Keratinocyte (primary cell): ENCODE measurements around the gene RPS25. TPM values are rescaled to one million over a fixed set of nuclear protein-coding genes. Genes with fewer than 3 reads are reported as not detected.

Source experiments
- DNase-seq: peaks from one replicate; pipeline ENCODE4 v3.0.0-alpha.2; 2011; ENCODE audit warnings: low read depth, missing footprints, low spot score
- FAIRE-seq: peaks from 2 replicates; lab custom pipeline; 2011; peaks lifted over from hg19 to GRCh38; lab: Jason Lieb, UNC
- H2AFZ ChIP-seq: 2 replicates; pipeline ENCODE4 v1.6.0; 2012; ENCODE audit warnings: low read length, control low read depth, inconsistent platforms; ENCODE audit not compliant: control insufficient read depth
- H3K27ac ChIP-seq: 2 replicates; pipeline ENCODE4 v1.5.1; 2011; ENCODE audit warnings: low read length; ENCODE audit not compliant: control insufficient read depth, insufficient read depth
- H3K27me3 ChIP-seq: 3 replicates; pipeline ENCODE4 v1.6.0; 2011; ENCODE audit warnings: low read length; ENCODE audit not compliant: control insufficient read depth, insufficient read depth; ENCODE audit errors: extremely low read depth
- H3K36me3 ChIP-seq, 2 experiments: 2 replicates in 1 of 2; 3 replicates in 1 of 2; pipeline ENCODE4 v1.5.1; 2011; ENCODE audit warnings: low read length in 2 of 2, mild to moderate bottlenecking in 1 of 2; ENCODE audit not compliant: control insufficient read depth in 2 of 2, insufficient read depth in 2 of 2; ENCODE audit errors: extremely low read depth in 1 of 2
- H3K4me1 ChIP-seq: 3 replicates; pipeline ENCODE4 v1.5.1; 2011; ENCODE audit warnings: low read length; ENCODE audit not compliant: control insufficient read depth, insufficient read depth; ENCODE audit errors: extremely low read depth
- H3K4me2 ChIP-seq: 3 replicates; pipeline ENCODE4 v1.6.0; 2011; ENCODE audit warnings: low read depth, low read length; ENCODE audit not compliant: control insufficient read depth, insufficient read depth; ENCODE audit errors: extremely low read depth
- H3K4me3 ChIP-seq, 3 experiments: fragments of 200-600 bp in 1 of 3; sonication (generic) in 1 of 3; 2 replicates in 2 of 3; 3 replicates in 1 of 3; pipeline ENCODE4 v1.5.1; 2011 to 2016; ENCODE audit warnings: low read length in 3 of 3, mild to moderate bottlenecking in 3 of 3, control low read depth in 2 of 3, inconsistent platforms in 1 of 3, low read depth in 1 of 3, mixed read lengths in 1 of 3, mixed run types in 1 of 3, moderate library complexity in 1 of 3; ENCODE audit not compliant: control insufficient read depth in 2 of 3, insufficient read depth in 2 of 3; ENCODE audit errors: extremely low read depth in 1 of 3
- H3K79me2 ChIP-seq: 2 replicates; pipeline ENCODE4 v1.6.0; 2012; ENCODE audit warnings: low read length; ENCODE audit not compliant: control insufficient read depth, insufficient read depth
- H3K9ac ChIP-seq: 3 replicates; pipeline ENCODE4 v1.6.0; 2011; ENCODE audit warnings: low read length; ENCODE audit not compliant: control insufficient read depth, insufficient read depth; ENCODE audit errors: extremely low read depth
- H3K9me1 ChIP-seq: 3 replicates; pipeline ENCODE4 v1.6.0; 2011; ENCODE audit warnings: low read length; ENCODE audit not compliant: control insufficient read depth, insufficient read depth; ENCODE audit errors: extremely low read depth
- H3K9me3 ChIP-seq: 2 replicates; pipeline ENCODE4 v1.5.1; 2012; ENCODE audit warnings: low read depth, low read length; ENCODE audit not compliant: control insufficient read depth
- H4K20me1 ChIP-seq: 3 replicates; pipeline ENCODE4 v1.6.0; 2011; ENCODE audit warnings: low read length; ENCODE audit not compliant: control insufficient read depth, insufficient read depth; ENCODE audit errors: extremely low read depth
- EZH2 ChIP-seq: IDR thresholded peaks from one replicate; pipeline ENCODE4 v1.6.1; 2012; ENCODE audit warnings: inconsistent platforms, mild to moderate bottlenecking, low read length, moderate library complexity
- dilution Hi-C: fragments of 300-500 bp; cut with MboI; formaldehyde crosslinking; loops from one replicate; pipeline ENCODE4 v1.7.0; 2020; ENCODE audit warnings: low sequenced_read_pairs; ENCODE audit not compliant: extremely low pct_ligation_motif_present
- polyA plus RNA-seq, 5 experiments: library from polyadenylated mRNA; depleted of rRNA in 3 of 5; stranded (reverse) in 3 of 5; stranded (forward) in 1 of 5; unstranded in 1 of 5; fragments of >200 nt; gene quantifications; 1 replicate in 1 of 5; 2 replicates in 3 of 5; 3 replicates in 1 of 5; pipeline versions ENCODE4 v1.2.1 to v1.2.3, GENCODE V29; 2011 to 2012; ENCODE audit warnings: missing spikeins in 2 of 5, low read depth in 1 of 5, low replicate concordance in 1 of 5
- TF ChIP-seq, protein P1 (sequence below), 3 experiments: IDR thresholded peaks in 1 of 3; conservative IDR thresholded peaks in 1 of 3; optimal IDR thresholded peaks in 1 of 3; 2 replicates in 2 of 3; 3 replicates in 1 of 3; pipeline versions ENCODE3 to v1.5.1; 2011; ENCODE audit warnings: low read length in 3 of 3, mild to moderate bottlenecking in 3 of 3, moderate library complexity in 2 of 3, control low read depth in 1 of 3, inconsistent platforms in 1 of 3; ENCODE audit not compliant: insufficient read depth in 2 of 3; ENCODE audit errors: extremely low read depth in 1 of 3

The RPS25 gene
- polyA plus RNA-seq, 1 donor (not counting 4 experiments of a cell fraction or from before 2014, with no cell fraction given) = 978 TPM

DNA sequence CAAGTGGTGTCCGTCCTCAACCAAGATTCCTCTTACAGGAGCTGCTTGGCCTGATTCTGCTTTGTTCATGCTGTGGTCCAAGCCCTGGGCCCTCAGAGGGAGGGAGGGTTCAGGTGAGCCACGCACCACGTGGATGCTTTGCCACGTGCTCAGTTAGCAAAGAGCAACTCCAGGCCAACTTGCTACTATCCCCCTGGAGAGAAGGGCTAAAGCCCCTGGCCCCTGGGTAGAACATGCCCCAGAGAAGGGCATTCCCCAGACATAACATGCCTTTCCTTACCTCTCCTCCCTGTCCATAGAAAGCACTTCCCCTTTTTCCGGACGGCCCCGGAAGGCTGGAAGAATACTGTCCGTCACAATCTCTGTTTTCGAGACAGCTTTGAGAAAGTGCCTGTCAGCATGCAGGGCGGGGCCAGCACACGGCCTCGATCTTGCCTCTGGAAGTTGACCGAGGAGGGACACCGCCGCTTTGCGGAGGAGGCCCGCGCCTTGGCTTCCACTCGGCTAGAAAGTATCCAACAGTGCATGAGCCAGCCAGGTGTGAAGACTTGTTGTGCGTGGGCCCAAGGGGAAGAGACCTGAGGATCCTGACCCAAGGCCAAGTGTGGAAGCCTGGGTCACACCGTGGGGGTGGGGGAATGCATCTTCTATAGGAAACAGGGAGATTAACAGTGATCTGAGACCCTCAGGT lies 37.8 kb downstream of the RPS25 start:
- no peaks in the 10 kb centered on the region for H3K36me3 ChIP-seq
- no peaks in the 10 kb centered on the region for H3K9me1 ChIP-seq
- no peaks in the 10 kb centered on the region for H3K4me1 ChIP-seq
- H3K27me3 ChIP-seq = no peaks in the 10 kb centered on the region
- no peak for FAIRE-seq
- no peak overlapping the region for H3K4me3 ChIP-seq
- no peaks in the 10 kb centered on the region for H4K20me1 ChIP-seq
- H3K9me3 ChIP-seq = no peaks in the 10 kb centered on the region
- no peak for DNase-seq
- TF ChIP-seq, protein P1, sequence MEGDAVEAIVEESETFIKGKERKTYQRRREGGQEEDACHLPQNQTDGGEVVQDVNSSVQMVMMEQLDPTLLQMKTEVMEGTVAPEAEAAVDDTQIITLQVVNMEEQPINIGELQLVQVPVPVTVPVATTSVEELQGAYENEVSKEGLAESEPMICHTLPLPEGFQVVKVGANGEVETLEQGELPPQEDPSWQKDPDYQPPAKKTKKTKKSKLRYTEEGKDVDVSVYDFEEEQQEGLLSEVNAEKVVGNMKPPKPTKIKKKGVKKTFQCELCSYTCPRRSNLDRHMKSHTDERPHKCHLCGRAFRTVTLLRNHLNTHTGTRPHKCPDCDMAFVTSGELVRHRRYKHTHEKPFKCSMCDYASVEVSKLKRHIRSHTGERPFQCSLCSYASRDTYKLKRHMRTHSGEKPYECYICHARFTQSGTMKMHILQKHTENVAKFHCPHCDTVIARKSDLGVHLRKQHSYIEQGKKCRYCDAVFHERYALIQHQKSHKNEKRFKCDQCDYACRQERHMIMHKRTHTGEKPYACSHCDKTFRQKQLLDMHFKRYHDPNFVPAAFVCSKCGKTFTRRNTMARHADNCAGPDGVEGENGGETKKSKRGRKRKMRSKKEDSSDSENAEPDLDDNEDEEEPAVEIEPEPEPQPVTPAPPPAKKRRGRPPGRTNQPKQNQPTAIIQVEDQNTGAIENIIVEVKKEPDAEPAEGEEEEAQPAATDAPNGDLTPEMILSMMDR (optimal IDR thresholded peaks at IDR 0.05 in 1 of 3, IDR thresholded peaks at IDR 0.05 in 1 of 3, conservative IDR thresholded peaks at IDR 0.05 in 1 of 3; ENCODE audit: extremely low read depth in 1 of 3, insufficient read depth in 2 of 3, low read length in 3 of 3) = no peak
- TF ChIP-seq EZH2 = no peak
- dilution Hi-C loops = no loop called here
- H3K27ac ChIP-seq = no peak overlapping the region
- H2AFZ ChIP-seq = no peak overlapping the region
- no peaks in the 10 kb centered on the region for H3K79me2 ChIP-seq
- no peak overlapping the region for H3K4me2 ChIP-seq
- no peak overlapping the region for H3K9ac ChIP-seq

DNA sequence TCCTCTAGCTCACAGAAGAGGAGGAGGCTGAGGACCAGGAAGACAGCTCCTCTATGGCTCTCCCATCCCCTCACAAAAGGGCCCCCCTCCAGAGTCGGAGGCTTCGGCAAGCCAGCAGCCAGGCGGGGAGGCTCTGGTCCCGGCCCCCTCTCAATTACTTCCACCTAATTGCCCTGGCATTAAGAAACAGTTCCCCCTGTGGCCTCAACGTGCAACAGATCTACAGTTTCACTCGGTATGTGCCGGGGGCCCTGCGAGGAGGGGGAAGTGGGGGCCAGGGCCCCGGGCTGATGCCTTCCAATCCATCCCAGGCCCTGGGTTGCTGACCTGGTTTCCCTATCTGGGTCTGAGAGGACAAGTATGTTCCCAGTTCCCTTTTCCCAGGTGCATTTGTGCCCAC lies 38.7 kb downstream of the RPS25 start:
- Histone ChIP-seq H3K27me3 (no peaks in the 10 kb centered on the region), H3K36me3 (no peaks in the 10 kb centered on the region), H2AFZ (no peak overlapping the region), H3K9ac (no peak overlapping the region), H3K4me1 (no peaks in the 10 kb centered on the region), H3K9me3 (no peaks in the 10 kb centered on the region), H4K20me1 (no peaks in the 10 kb centered on the region), H3K4me3 (no peak overlapping the region), H3K27ac (no peak overlapping the region), H3K4me2 (no peak overlapping the region), H3K9me1 (no peaks in the 10 kb centered on the region), H3K79me2 (no peaks in the 10 kb centered on the region)
- dilution Hi-C loops = no loop called here
- FAIRE-seq (no peak), DNase-seq (no peak)
- TF ChIP-seq EZH2 = no peak
- TF ChIP-seq, protein P1 (optimal IDR thresholded peaks at IDR 0.05 in 1 of 3, IDR thresholded peaks at IDR 0.05 in 1 of 3, conservative IDR thresholded peaks at IDR 0.05 in 1 of 3; ENCODE audit: extremely low read depth in 1 of 3, insufficient read depth in 2 of 3, low read length in 3 of 3) = no peak
